ENCODE data around the gene TSPAN18. TPM values are rescaled to one million over a fixed set of nuclear protein-coding genes. Genes with fewer than 3 reads are reported as not detected.

TSPAN18 gene
- total RNA-seq, 1 donor from 2014 or later = 38.4 TPM

- DNase-seq = no peak
- Histone ChIP-seq H3K9me3 (no peaks in the 10 kb centered on the region), H3K4me1 (peaks cover 11% of the 10 kb centered on the region), H3K27ac (no peak overlapping the region), H3K27me3 (ENCODE audit: low read depth) (no peaks in the 10 kb centered on the region), H3K36me3 (no peaks in the 10 kb centered on the region), H3K4me3 (no peak overlapping the region)
- no peak for TF ChIP-seq CTCF (IDR thresholded peaks at IDR 0.05)
- intact Hi-C loops (cut with DNase I) = loop anchor here (10.0 kb wide), 1 partner anchor 282 kb away; no protein-coding TSS in a partner anchor
- ATAC-seq = no peak
Observed at GRCh38 chr11:44906649-44907048, 179.9 kb downstream of the TSPAN18 start.

- intact Hi-C loops (cut with DNase I) = loop anchor here (10.0 kb wide), 1 partner anchor 285 kb away; no protein-coding TSS in a partner anchor
- no peak for DNase-seq
- Histone ChIP-seq H3K36me3 (no peaks in the 10 kb centered on the region), H3K4me1 (peaks cover 15% of the 10 kb centered on the region), H3K4me3 (no peak overlapping the region), H3K9me3 (no peaks in the 10 kb centered on the region), H3K27me3 (ENCODE audit: low read depth) (no peaks in the 10 kb centered on the region), H3K27ac (no peak overlapping the region)
- no peak for ATAC-seq
- TF ChIP-seq CTCF (IDR thresholded peaks at IDR 0.05) = no peak
Observed at GRCh38 chr11:44909557-44909956, 182.8 kb downstream of the TSPAN18 start.

GRCh38 chr11:44910591-44910990, 183.8 kb downstream of the TSPAN18 start:
- Histone ChIP-seq H3K4me3 (no peak overlapping the region), H3K27ac (no peak overlapping the region), H3K27me3 (ENCODE audit: low read depth) (peaks cover 2% of the 10 kb centered on the region), H3K36me3 (no peaks in the 10 kb centered on the region), H3K4me1 (peaks cover 17% of the 10 kb centered on the region), H3K9me3 (no peaks in the 10 kb centered on the region)
- no peak for DNase-seq
- TF ChIP-seq CTCF (IDR thresholded peaks at IDR 0.05) = no peak
- ATAC-seq = no peak
- intact Hi-C loops (cut with DNase I) = no loop called here

GRCh38 chr11:44911029-44911814, 184.5 kb downstream of the TSPAN18 start:
- peak; percentile 91 for TF ChIP-seq CTCF (IDR thresholded peaks at IDR 0.05)
- Histone ChIP-seq H3K36me3 (no peaks in the 10 kb centered on the region), H3K27me3 (ENCODE audit: low read depth) (peaks cover 7% of the 10 kb centered on the region), H3K4me3 (peak overlapping the region; percentile 19), H3K27ac (peak overlapping the region; percentile 18), H3K4me1 (peaks cover 23% of the 10 kb centered on the region), H3K9me3 (no peaks in the 10 kb centered on the region)
- intact Hi-C loops (cut with DNase I) = no loop called here
- peak; percentile 73 for DNase-seq
- peak; percentile 75 to 84 for ATAC-seq

- Histone ChIP-seq H3K9me3 (no peaks in the 10 kb centered on the region), H3K4me3 (no peak overlapping the region), H3K27me3 (ENCODE audit: low read depth) (peaks cover 7% of the 10 kb centered on the region), H3K36me3 (no peaks in the 10 kb centered on the region), H3K4me1 (peaks cover 24% of the 10 kb centered on the region), H3K27ac (no peak overlapping the region)
- ATAC-seq (no peak), DNase-seq (no peak)
- intact Hi-C loops (cut with DNase I) = no loop called here
- no peak for TF ChIP-seq CTCF (IDR thresholded peaks at IDR 0.05)
Observed at GRCh38 chr11:44912270-44912987, 185.7 kb downstream of the TSPAN18 start.

All from lower lobe of right lung (tissue), 2 donors.